NCI-H1694 (cell line): ENCODE data around the gene SLC29A2.

ENCODE experiments used
- DNase-seq: peaks from one replicate; lab custom pipeline; 2025; lab: John Stamatoyannopoulos, UW

Gene SLC29A2

GRCh38 chr11:66349084-66349386 is 22.5 kb downstream of the SLC29A2 start:
- no peak for DNase-seq

- DNase-seq, result peak; percentile 80
These were observed 23.9 kb downstream of the SLC29A2 start, which contains the start of gene B4GAT1 for GRCh38 chr11:66347425-66348276. Gene B4GAT1, minus strand, starts transcription at chr11:66347629. Its CDS starts 84 bp downstream, at chr11:66347545.

- DNase-seq, result no peak
These were observed 24.8 kb downstream of the SLC29A2 start for GRCh38 chr11:66346476-66347424.

- DNase-seq, result no peak
These were observed 26.3 kb downstream of the SLC29A2 start for GRCh38 chr11:66345316-66345649.

GRCh38 chr11:66344550-66345315 is 26.8 kb downstream of the SLC29A2 start, which contains the start of gene BRMS1:
Gene BRMS1, minus strand, starts transcription at chr11:66345104. Its CDS starts 2,870 bp downstream, at chr11:66342234.
- peak; percentile 83 for DNase-seq

- DNase-seq, result no peak
These were observed 28.4 kb downstream of the SLC29A2 start for GRCh38 chr11:66343176-66343575.

- DNase-seq, result no peak
These were observed 29.9 kb downstream of the SLC29A2 start for GRCh38 chr11:66341502-66342126.

- DNase-seq, result no peak
These were observed 30.7 kb downstream of the SLC29A2 start for GRCh38 chr11:66340596-66341501.

- no peak for DNase-seq
These were observed 31.7 kb downstream of the SLC29A2 start for GRCh38 chr11:66339686-66340483.

- DNase-seq, result no peak
These were observed 32.3 kb downstream of the SLC29A2 start for GRCh38 chr11:66339162-66339675.

- no peak for DNase-seq
These were observed 33.0 kb downstream of the SLC29A2 start for GRCh38 chr11:66338276-66339161.

- DNase-seq, result no peak
These were observed 34.3 kb downstream of the SLC29A2 start for GRCh38 chr11:66337103-66337899.

GRCh38 chr11:66336234-66337102 is 35.1 kb downstream of the SLC29A2 start, which contains the start of gene RIN1:
Gene RIN1, minus strand, starts transcription at chr11:66336434. Its CDS starts 32 bp downstream, at chr11:66336402.
- DNase-seq, result peak; percentile 88

- DNase-seq, result no peak
These were observed 35.9 kb downstream of the SLC29A2 start for GRCh38 chr11:66335531-66336233.

- DNase-seq, result no peak
These were observed 36.7 kb downstream of the SLC29A2 start for GRCh38 chr11:66334605-66335442.
